ENCODE measurements around the gene C1orf56.

The C1orf56 gene

DNA sequence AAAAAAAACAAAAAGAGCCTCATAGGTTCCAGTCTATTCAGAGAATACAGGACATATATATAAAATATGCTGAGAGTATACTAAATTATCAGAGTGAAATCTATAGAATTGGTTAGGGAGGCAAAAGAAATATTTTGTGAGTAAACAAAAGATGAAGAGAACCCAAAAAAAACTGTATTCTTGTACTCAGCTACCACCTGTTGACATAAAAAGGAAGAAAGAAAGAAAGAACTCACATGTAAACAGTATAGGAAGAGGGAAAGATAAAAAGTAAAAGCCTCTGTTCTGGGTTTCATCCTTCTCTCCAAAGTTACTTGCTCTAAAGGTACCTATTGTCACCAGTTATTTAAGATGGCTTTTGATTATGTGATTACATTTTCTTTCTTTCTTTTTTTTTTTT lies 21.1 kb upstream of the C1orf56 start:
- no peak for DNase-seq (ENCODE audit: low spot score)

DNA sequence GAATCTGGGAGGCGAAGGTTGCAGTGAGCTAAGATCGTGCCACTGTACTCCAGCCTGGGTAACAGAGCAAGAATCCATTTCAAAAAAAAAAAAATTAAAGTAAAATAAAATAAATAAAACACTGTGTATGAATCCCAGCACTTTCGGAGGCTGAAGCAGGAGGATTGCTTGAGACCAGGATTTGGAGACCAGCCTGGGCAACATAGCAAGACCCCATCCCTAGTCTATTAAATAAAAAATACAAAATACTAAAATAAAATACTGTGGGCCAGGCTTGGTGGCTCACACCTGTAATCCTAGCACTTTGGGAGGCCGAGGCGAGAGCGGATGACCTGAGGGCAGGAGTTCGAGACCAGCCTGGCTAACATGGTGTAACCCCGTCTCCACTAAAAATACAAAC lies 15.4 kb upstream of the C1orf56 start:
- no peak for DNase-seq (ENCODE audit: low spot score)

- no peak for DNase-seq (ENCODE audit: low spot score)
Measured at GRCh38 chr1:151035167-151035566, 12.4 kb upstream of the C1orf56 start.

GRCh38 chr1:151036356-151036755 lies 11.2 kb upstream of the C1orf56 start, which contains the start of gene BNIPL:
Gene BNIPL (plus strand): TSS chr1:151036586. CDS start chr1:151036726, 140 bp downstream.
- peak; percentile 24 for DNase-seq (ENCODE audit: low spot score)

GRCh38 chr1:151037032-151037431 lies 10.5 kb upstream of the C1orf56 start:
- no peak for DNase-seq (ENCODE audit: low spot score)

DNA sequence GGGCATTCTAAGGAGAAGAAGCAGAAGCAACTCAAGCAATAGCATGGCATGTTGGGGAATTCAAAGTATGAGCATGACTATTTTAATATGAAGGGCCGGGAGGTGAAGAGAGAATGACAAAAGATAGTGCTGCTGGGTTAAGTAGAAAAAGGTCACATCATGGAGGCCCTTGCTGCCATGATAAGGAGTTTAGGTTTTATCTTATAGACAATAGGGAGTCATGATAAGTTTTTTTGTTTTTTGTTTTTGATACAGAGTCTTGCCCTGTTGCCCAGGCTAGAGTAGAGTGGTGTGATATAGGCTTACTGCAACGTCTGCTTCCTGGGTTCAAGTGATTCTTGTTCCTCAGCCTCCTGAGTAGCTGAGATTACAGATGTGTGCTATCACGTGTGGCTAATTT lies 8.0 kb upstream of the C1orf56 start:
- no peak for DNase-seq (ENCODE audit: low spot score)

DNA sequence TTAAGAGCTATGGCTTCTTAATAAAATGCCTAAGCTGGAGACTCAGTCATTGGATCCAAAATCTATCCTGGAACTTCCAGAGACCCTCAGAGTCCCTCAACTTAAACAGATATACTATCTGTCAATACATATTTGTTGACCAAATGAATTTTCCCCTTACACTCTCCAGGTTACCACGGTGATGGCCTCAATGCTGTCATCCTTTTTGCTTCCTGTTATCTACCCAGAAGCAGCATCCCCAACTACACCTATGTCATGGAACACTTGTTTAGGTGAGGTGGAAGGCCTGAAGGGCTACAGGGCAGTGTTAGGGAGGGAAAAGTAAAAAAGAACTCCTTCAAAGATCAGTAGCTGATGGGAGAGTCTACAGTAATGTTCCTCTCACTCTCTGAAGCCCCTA lies 4.4 kb upstream of the C1orf56 start:
- no peak for DNase-seq (ENCODE audit: low spot score)

GRCh38 chr1:151047925-151048644 lies 534 bp downstream of the C1orf56 start:
- DNase-seq (ENCODE audit: low spot score) = peak; percentile 60

DNA sequence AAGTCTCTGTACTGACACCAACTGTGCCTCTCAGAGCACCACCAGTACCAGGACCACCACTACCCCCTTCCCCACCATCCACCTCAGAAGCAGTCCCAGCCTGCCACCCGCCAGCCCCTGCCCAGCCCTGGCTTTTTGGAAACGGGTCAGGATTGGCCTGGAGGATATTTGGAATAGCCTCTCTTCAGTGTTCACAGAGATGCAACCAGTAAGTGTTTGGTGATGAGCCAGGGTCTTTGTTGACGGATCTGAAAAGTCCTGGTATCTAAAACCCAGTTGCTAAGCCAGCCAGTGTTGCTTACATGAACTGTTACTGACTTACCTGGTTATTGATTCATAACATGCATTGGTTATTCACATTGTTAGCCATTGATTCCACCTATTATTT lies 1.1 kb downstream of the C1orf56 start:
- no peak for DNase-seq (ENCODE audit: low spot score)

DNA sequence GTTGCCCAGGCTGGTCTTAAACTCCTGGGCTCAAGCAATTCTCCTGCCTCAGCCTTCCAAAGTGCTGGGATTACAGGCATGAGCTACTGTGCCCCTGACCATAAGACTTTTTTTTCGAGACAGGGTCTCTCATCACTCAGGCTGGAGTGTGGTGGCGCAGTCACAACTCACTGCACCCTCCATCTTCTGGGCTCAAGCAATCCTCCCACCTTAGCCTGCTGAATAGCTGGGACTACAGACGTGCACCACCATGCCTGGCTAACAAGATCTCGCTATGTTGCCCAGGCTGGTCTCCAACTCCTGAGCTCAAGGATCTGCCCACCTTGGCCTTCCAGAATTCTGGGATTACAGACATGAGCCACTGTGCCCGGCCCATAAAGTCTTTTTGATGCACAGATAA lies 1.9 kb downstream of the C1orf56 start:
- DNase-seq (ENCODE audit: low spot score) = no peak

DNA sequence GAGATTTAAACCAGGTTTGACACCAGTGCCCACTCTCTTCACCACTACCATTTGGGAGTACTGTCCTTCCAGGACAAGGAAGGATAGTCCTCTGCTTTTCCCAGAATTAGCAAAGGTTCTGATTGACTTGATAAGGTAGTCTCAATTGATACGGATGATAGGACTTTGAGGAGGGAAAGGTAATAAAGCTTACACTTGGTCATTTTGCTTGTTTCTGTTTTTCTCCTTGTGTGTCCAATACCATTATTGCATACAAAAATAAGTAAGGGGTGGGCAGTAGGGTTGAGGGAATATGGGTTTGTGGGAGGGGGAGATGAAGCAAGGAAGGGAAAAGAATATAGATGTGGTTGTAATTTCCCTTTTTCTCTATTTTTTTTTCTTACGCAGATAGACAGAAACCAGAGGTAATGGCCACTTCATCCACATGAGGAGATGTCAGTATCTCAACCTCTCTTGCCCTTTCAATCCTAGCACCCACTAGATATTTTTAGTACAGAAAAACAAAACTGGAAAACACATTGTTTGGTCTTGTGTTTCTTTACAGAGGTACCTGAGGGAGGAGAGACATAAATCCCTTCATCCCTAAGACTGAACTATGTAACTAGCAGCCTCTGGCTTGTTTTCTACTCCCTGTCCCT lies 2.6 kb downstream of the C1orf56 start:
- no peak for DNase-seq (ENCODE audit: low spot score)

DNA sequence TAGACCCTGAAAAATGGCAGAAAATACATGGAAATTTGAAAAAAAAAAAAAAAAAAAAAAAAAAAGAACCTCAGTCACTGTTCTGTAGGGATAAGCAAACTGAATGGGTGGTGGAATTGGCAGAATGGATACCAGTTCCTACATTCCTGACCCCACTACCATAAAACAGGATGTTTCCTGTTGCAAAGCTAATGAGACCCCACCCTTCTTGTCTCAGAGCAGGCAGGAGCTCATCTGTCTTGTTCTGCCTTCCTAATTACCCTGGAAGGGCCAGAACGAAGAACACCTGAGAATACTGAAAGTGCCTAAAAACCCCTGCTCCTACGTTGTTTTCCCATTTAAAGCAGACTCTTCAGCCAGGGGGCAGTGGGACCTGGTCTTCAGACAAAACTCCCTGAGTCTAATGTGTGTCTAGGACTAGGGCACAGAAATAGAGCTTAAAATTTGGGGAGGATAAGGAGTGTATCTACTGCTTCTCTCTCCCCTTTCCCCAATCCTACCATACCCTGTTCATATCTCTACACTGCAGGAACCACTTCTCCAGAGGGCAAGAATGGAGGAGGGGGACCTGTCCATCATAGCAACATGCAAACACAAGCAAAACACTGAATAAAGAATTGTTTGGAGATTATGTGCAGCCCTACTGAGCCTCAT lies 3.9 kb downstream of the C1orf56 start:
- DNase-seq (ENCODE audit: low spot score) = no peak

GRCh38 chr1:151054971-151055547 lies 7.5 kb downstream of the C1orf56 start:
- DNase-seq (ENCODE audit: low spot score) = no peak

DNA sequence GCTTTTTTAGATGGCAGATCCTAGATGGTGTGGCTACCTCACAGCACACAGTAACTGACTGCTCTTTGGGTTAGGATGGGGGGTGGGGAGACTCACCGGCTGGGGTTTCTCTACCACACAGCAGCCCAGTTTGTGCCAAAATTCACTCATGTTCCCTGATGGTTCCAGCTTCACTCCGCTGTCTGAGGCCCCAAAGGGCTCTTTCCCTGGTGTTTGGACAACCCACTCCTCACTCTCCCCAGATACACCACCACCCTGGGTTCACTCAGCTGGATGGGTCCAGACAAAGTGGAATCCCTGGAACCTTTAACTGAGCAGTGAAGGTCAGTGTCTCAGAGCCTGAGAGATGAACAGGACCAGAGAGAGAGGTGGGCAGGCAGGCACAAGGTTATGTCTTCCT lies 8.0 kb downstream of the C1orf56 start:
- DNase-seq (ENCODE audit: low spot score) = no peak

GRCh38 chr1:151056149-151056548 lies 8.6 kb downstream of the C1orf56 start:
- no peak for DNase-seq (ENCODE audit: low spot score)

- DNase-seq (ENCODE audit: low spot score) = peak; percentile 59
Measured at GRCh38 chr1:151058692-151059091, 11.1 kb downstream of the C1orf56 start.

DNA sequence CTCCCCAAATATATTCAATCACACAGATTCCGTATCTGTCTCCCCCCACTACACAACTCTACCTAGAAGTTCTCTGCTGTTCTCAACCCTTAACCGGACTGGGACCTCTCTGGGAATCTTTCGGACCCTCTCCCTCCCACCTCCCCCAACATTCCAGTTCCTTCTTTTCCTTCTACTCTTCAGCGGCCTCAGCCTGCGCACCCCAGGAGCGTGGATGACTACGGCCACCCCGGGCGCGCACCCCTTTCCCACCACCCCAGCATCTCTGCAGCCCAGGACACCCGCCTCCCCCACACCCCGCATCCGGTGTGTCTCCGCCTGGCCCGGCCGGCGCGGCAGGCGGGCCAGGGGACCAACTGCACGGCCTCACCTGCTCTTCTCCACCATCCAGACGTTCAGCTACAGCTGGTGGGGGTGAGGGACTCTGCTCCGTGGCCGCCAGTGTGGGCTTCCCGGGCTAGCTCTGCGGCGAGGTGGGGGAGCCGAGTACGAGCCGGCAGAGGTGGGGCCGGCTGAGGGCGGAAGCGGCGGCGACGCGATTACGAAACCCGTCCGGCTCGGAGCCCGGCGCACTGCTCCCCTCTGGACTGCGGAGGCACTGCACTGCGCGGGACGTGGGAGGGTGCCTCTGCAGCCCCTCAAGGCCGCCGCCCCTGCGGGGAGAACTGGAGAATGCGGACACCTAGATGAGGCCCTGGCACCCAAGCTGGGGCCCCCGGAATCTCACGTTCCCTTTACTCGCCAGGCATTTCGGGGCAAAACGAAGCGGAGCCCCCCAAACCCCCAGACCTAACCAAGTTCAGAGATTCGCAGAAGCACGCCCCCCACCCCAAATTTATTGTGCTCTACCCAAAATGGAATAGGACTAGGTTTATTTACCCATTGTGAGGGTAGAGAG lies 11.8 kb downstream of the C1orf56 start, which contains the start of gene CDC42SE1:
Gene CDC42SE1, minus strand, starts transcription at position 514 of the 898 bp plus-strand sequence. CDS start 3,892 bp downstream, outside the sequence.
- peak; percentile 96 for DNase-seq (ENCODE audit: low spot score)

DNA sequence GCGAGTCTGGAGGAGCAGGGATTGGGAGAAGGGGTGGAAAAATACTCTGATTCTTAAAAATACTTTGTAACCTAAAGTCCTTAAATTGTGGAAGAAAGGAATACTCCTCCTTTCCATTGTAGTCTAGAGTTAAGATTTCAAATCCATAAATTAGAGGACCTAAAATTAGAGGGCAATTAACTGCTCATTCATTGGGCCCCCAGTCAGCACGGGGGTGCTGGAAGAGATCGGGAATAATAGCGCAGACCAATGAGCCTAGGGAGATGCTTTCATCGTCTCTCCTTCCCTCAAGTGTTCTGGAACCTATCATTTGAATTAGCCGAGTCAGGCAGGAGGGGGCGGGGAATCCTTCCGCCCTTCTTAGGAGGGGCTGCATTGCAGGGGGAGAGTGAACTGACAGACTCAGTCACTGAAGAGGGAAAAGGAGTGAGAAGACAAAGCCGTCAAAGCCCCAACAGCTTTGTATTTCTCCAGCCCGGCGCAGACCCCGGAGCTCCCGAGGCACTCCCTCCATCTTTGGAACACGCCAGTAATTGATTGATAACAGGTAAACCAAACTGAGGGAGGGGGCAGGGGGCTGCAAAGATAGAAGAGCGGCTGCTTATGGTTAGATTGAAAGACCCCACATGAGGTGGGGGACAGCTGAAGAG lies 12.6 kb downstream of the C1orf56 start, which contains the start of gene MLLT11:
Gene MLLT11, plus strand, starts transcription at position 391 of the 650 bp plus-strand sequence. CDS start 6,828 bp downstream, outside the sequence.
- DNase-seq (ENCODE audit: low spot score) = peak; percentile 84

DNA sequence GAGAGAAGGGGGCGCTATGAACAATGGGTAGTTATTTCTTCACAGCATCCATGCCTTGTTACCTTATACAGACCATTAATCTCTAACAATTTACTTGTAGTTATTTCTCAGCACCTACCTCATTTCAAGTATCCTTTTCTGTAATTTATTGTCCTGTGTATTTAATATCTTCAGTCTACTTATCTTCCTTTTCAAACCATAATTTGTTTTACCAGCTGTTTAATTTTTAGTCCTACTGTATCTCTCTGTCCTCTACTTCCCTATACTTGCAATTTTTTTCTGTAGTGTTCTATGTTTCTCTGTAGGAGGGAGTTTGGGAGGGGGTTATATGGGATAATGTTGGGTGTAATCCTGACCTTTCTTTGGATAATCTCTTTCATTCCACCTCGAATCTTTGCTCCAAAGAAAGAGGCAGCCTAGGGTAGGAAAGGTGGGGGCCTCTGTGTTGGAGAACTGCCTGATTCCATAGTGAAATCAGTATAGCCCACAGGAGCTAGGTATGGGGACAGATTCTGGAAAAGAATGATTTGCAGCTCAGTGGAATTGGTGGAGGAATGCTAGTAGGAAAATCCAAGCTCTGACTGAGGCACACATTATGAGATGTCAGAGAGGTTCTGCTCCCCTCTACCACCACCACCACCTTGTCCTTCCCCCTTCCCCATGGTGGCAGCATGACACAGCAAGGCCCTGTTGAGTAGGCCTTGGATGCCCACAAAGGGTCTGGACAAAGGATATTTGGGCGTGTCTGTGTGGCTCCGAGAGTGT lies 13.3 kb downstream of the C1orf56 start:
- no peak for DNase-seq (ENCODE audit: low spot score)

DNA sequence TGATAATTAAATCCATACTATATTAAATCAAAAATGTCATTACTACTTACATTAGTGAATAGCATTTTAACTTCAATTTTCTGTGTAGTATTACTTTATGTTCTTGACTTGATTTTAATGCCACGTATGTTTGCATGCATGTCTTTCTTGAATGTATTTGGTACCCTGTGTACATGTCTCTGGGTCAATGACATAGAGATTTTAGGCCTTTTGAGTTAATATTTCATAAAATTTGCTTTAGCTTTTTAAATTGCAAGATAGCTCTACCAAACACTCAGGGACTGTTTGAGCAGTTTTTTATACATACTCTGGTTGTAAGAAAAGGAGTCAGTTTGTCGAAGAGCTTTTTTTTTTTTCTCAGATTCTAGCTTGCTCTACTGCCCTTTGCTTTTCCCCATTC lies 14.2 kb downstream of the C1orf56 start:
- no peak for DNase-seq (ENCODE audit: low spot score)
